Aorta (tissue), 5 donors: Measurements from ENCODE around the gene MTMR4. TPM values are rescaled to one million over a fixed set of nuclear protein-coding genes. Genes with fewer than 3 reads are reported as not detected.
"Not testable (repeated sequence)": the region's sequence is repeated elsewhere in the genome, so short reads cannot be mapped to it uniquely, and the experiment has no call there.

Experiments used
- ATAC-seq: fragments of 200-7000 bp; cut with Tn5 transposase; one replicate; pipeline ENCODE4 v1.9.1; 2022; ENCODE audit warnings: moderate library complexity; ENCODE audit not compliant: low FRiP score
- DNase-seq, 2 donors: peaks; one replicate each; pipeline ENCODE4 v3.0.0-alpha.2; 2020
- H3K27ac ChIP-seq, 2 donors: one replicate each; pipeline ENCODE4 v1.5.1; 2013; ENCODE audit warnings: low read length in 2 of 2, mild to moderate bottlenecking in 2 of 2, moderate library complexity in 2 of 2, control low read depth in 1 of 2, inconsistent platforms in 1 of 2, low read depth in 1 of 2
- H3K27me3 ChIP-seq, 2 donors: one replicate each; pipeline ENCODE4 v1.6.1; 2013; ENCODE audit warnings: control low read depth in 1 of 2, low read length in 1 of 2, mild to moderate bottlenecking in 1 of 2, moderate library complexity in 1 of 2; ENCODE audit not compliant: insufficient read depth in 2 of 2, control insufficient read depth in 1 of 2
- H3K36me3 ChIP-seq, 2 donors: one replicate each; pipeline ENCODE4 v1.6.1; 2013; ENCODE audit warnings: control low read depth in 1 of 2, low read length in 1 of 2, mild to moderate bottlenecking in 1 of 2; ENCODE audit not compliant: insufficient read depth in 2 of 2, control insufficient read depth in 1 of 2
- H3K4me1 ChIP-seq, 2 donors: one replicate each; pipeline ENCODE4 v1.6.1; 2013; ENCODE audit warnings: low read length in 2 of 2, control low read depth in 1 of 2, mild to moderate bottlenecking in 1 of 2, moderate library complexity in 1 of 2; ENCODE audit not compliant: insufficient read depth in 2 of 2, control insufficient read depth in 1 of 2
- H3K4me3 ChIP-seq, 2 donors: one replicate each; pipeline ENCODE4 v1.5.1; 2013; ENCODE audit warnings: low read length in 2 of 2, control low read depth in 1 of 2, mild to moderate bottlenecking in 1 of 2
- H3K9me3 ChIP-seq: one replicate; pipeline ENCODE4 v1.6.1; 2013; ENCODE audit warnings: mild to moderate bottlenecking, low read length; ENCODE audit not compliant: control insufficient read depth
- WGBS, 2 donors: extraction: QIAGEN DNeasy Blood & Tissue Kit; methylation state at CpG; one replicate each; pipeline ENCODE4 v1.1.7; 2013; 5-methylcytosine and 5-hydroxymethylcytosine counted together
- intact Hi-C, 2 donors: fragments of 100-400 bp; cut with DNase I; formaldehyde crosslinking; loops; one replicate each; pipeline versions ENCODE4 v1.14.2 to v1.15.0; 2022
- long read RNA-seq, 2 donors: library from polyadenylated mRNA; unstranded; transcript quantifications; one replicate each; pipeline ENCODE4 v2.0.0, GENCODE V29; 2020 to 2021
- polyA plus RNA-seq, 2 donors: library from polyadenylated mRNA; stranded (reverse); fragments of 200-250 nt; gene quantifications; one replicate each; pipeline ENCODE4 v1.2.3, GENCODE V29; 2013
- total RNA-seq, 2 donors: library from RNA; stranded (reverse); fragmentation: NEBNext Ultra II Directional; extraction: Animal tissue kit (Norgen Biotek cat#: 25700); gene quantifications; one replicate each; pipeline ENCODE4 v1.2.1, GENCODE V29; 2021
- donor health status: healthy with polysubstance abuse.
- donor health status: Bipolar disorder and iron deficiency.
- donor health status: DM: no; HTN: no; CAD: no.
- donor health status: DM: no; HTN: no; CAD: no.
- donor health status: DM: yes; HTN: yes; CAD: no.

Gene MTMR4
- total RNA-seq (10 to 100 TPM; 38.7 to 38.8 TPM), polyA plus RNA-seq (10 to 100 TPM; 14.0 to 17.7 TPM)
- long read RNA-seq, donor 1, partial matches to known transcripts, result 27 of 34 reads
- long read RNA-seq, donor 1, other reads (novel, unspliced or antisense), result 7 of 34 reads
- long read RNA-seq, donor 2, partial matches to known transcripts, result 39 of 47 reads
- long read RNA-seq, donor 2, other reads (novel, unspliced or antisense), result 8 of 47 reads

DNA sequence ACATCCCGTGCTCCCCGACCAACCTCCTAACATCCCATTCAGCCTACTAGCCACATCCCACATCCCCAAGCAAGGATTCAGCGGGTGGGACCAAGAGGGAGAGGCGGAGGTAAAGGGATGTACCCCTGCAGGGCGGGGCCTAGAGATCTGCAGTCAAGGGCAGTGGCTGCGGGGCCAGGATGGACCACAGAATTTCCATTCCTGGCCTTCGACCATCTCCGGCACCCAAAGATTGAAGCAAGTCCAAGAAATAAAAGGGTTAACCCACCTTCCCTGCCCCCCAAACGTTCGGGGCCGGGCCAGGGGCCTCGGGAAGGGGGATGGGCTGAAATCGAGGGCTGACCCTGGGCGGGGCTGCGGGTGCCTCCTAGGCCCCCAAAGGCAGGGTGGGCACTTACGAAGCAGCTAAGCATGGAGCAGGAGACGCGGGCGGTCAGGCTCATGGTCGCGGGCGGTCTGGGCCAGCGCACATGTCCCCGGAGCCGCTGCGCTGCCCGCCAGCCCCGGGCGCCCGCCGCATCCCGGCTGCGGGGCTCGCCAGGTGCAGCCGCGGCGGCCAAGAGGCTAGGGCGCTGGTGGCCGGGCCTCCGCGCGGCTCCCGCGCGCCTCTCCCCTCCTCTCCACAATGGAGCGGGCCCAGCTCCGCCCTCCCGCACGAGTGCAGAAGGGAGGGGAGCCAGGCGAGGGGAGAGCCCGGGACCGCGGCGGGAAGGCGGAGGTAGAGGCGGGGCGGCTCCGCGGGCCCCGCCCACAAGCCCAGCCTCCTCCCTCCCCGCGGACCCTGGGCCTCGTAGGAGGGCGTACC lies at the start of gene MTMR4:
MTMR4 (minus strand) TSS at position 674 of the 805 bp plus-strand sequence; CDS start at position 443, 231 bp downstream.
- peaks cover 0 to 4% of the 10 kb centered on the region in 2 donors for H3K36me3 ChIP-seq
- H3K4me1 ChIP-seq, result no peaks in the 10 kb centered on the region
- peak within 1 kb of the TSS; percentile 57 to 69 for H3K4me3 ChIP-seq
- ATAC-seq (peak; percentile 69), DNase-seq (peak; percentile 89 to 94)
- intact Hi-C loops, result loop anchor here in 1 of 2 donors (10.0 kb wide), 1 partner anchor 181 kb away; the partner anchor contains the start of genes RAD51C and TEX14
- H3K27me3 ChIP-seq, result no peaks in the 10 kb centered on the region
- H3K27ac ChIP-seq, result peak within 1 kb of the TSS; percentile 72 to 78
- H3K9me3 ChIP-seq, result no peaks in the 10 kb centered on the region
- 1% methylated on average over 50 to 64 of the region's 64 CpGs for WGBS, 2 donors

GRCh38 chr17:58560511-58560910 lies 46.1 kb upstream of the MTMR4 start:
- intact Hi-C loops, result no loop called here
- H3K27me3 ChIP-seq, result no peaks in the 10 kb centered on the region
- no peaks in the 10 kb centered on the region for H3K4me1 ChIP-seq
- no peaks in the 10 kb centered on the region for H3K36me3 ChIP-seq
- H3K4me3 ChIP-seq, result no peak overlapping the region
- H3K27ac ChIP-seq, result no peak overlapping the region
- no peaks in the 10 kb centered on the region for H3K9me3 ChIP-seq
- WGBS, 2 donors, result 59 to 73% methylated on average over 1 of the region's 1 CpG
- DNase-seq (no peak), ATAC-seq (no peak)

- Histone ChIP-seq H3K4me1 (no peaks in the 10 kb centered on the region), H3K27me3 (no peaks in the 10 kb centered on the region), H3K27ac (no peak overlapping the region), H3K4me3 (no peak overlapping the region), H3K9me3 (no peaks in the 10 kb centered on the region), H3K36me3 (no peaks in the 10 kb centered on the region)
- DNase-seq (no peak), ATAC-seq (no peak)
- WGBS, 2 donors, result 70 to 79% methylated on average over 3 of the region's 3 CpGs
- intact Hi-C loops, result no loop called here
Observed at GRCh38 chr17:58557981-58558380, 43.5 kb upstream of the MTMR4 start.

DNA sequence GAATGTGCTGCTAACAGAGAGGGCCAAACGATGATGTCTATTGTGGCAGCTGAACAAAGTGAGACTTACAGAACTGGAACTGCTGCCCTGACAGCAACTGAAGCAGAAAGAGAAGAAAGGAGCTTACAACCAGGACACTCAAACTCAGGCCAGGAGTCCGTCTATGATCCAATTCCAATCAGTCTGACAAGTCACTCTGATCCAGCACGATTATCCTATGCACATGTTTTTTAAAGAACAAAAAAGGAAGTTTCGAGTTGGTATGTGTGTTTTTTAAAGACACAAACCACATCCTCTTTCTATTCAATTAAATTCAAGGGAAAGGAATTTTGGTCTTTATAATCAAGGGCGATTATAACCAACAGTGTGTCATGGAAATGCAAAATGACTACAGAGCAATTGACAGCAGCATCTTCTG lies 42.4 kb upstream of the MTMR4 start:
- intact Hi-C loops, result no loop called here
- H3K27ac ChIP-seq, result no peak overlapping the region
- no peaks in the 10 kb centered on the region for H3K4me1 ChIP-seq
- no peaks in the 10 kb centered on the region for H3K27me3 ChIP-seq
- no peak for ATAC-seq
- no peak for DNase-seq
- no peaks in the 10 kb centered on the region for H3K9me3 ChIP-seq
- 65% methylated on average over 5 of the region's 5 CpGs for WGBS, 2 donors
- no peaks in the 10 kb centered on the region for H3K36me3 ChIP-seq
- H3K4me3 ChIP-seq, result no peak overlapping the region

DNA sequence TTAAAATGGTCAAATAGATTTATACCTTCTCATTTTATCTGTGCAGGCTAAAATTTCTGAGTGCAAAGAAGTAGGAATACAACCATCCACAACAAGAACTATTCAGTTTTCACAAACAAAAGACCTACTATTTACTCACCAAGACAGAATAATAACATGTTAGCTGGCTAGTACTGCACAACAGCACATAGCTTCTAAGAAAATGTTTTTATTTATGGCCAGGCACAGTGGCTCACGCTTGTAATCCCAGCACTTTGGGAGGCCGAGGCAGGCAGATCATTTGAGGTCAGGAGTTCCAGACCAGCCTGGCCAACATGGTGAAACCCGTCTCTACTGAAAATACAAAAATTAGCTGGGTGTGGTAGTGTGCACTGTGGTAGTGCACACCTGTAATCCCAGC lies 40.7 kb upstream of the MTMR4 start:
- ATAC-seq, H3K36me3 ChIP-seq, H3K4me3 ChIP-seq, H3K9me3 ChIP-seq, H3K27me3 ChIP-seq, H3K4me1 ChIP-seq, H3K27ac ChIP-seq, intact Hi-C loops, DNase-seq: not testable (repeated sequence)
- WGBS, 2 donors, result 90 to 91% methylated on average over 3 of the region's 3 CpGs

DNA sequence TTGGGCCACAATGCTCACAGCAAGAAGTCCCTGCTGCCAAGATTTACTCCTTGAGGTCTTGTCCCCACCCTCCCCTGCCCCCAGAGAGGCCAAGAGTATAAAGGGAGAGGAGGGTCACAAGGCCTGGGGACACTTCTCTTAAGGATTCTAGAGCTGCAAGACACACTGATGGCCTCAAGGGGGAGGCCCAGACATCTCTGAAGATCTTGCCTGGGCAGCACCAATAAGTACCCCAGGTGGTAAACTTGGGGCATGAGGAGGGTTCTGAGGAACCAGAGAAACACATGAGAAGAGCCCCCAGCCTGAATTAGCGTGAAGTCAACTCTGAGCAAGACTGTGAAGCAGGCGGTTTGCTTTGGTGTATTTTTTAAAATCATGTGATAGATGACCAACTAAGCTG lies 26.8 kb upstream of the MTMR4 start:
- no peak for ATAC-seq
- WGBS, 2 donors, result 80 to 87% methylated on average over 2 of the region's 2 CpGs
- Histone ChIP-seq H3K27ac (no peak overlapping the region), H3K36me3 (no peaks in the 10 kb centered on the region), H3K9me3 (no peaks in the 10 kb centered on the region), H3K27me3 (no peaks in the 10 kb centered on the region), H3K4me3 (no peak overlapping the region), H3K4me1 (no peaks in the 10 kb centered on the region)
- no peak for DNase-seq
- intact Hi-C loops, result no loop called here

GRCh38 chr17:58539698-58540097 lies 25.3 kb upstream of the MTMR4 start:
- Histone ChIP-seq H3K4me1 (no peaks in the 10 kb centered on the region), H3K27ac (no peak overlapping the region), H3K36me3 (no peaks in the 10 kb centered on the region), H3K9me3 (no peaks in the 10 kb centered on the region), H3K27me3 (no peaks in the 10 kb centered on the region), H3K4me3 (no peak overlapping the region)
- no peak for ATAC-seq
- DNase-seq, result no peak
- intact Hi-C loops, result no loop called here

GRCh38 chr17:58538811-58539409 lies 24.5 kb upstream of the MTMR4 start:
- Histone ChIP-seq H3K4me3 (no peak overlapping the region), H3K27ac (no peak overlapping the region), H3K36me3 (no peaks in the 10 kb centered on the region), H3K9me3 (no peaks in the 10 kb centered on the region), H3K4me1 (no peaks in the 10 kb centered on the region), H3K27me3 (no peaks in the 10 kb centered on the region)
- 41 to 43% methylated on average over 6 of the region's 6 CpGs for WGBS, 2 donors
- no peak for ATAC-seq
- no peak for DNase-seq
- intact Hi-C loops, result no loop called here
